GM23338 (cell line): ENCODE results near the gene CYP11A1. TPM values are rescaled to one million over a fixed set of nuclear protein-coding genes. Genes with fewer than 3 reads are reported as not detected.

Source experiments
- ATAC-seq: fragments of 200-7000 bp; cut with Tn5 transposase; 3 replicates; pipeline ENCODE4 v1.9.1; 2020
- DNase-seq: peaks from one replicate; pipeline ENCODE4 v3.0.0-alpha.2; 2015; ENCODE audit warnings: low spot score
- H2AFZ ChIP-seq: fragments of 200-600 bp; sonication (generic); 2 replicates; pipeline ENCODE4 v1.8.0; 2016; ENCODE audit warnings: antibody characterized with exemption, mild to moderate bottlenecking, moderate library complexity
- H3F3A ChIP-seq: fragments of 200-600 bp; sonication (generic); replicated peaks from 2 replicates; pipeline ENCODE4 v1.8.0; 2017; ENCODE audit warnings: antibody characterized with exemption, mixed run types, low read depth
- H3K27ac ChIP-seq: fragments of 200-600 bp; sonication (generic); 2 replicates; pipeline ENCODE4 v1.6.1; 2016; ENCODE audit warnings: low read depth
- H3K27me3 ChIP-seq: fragments of 200-600 bp; sonication (generic); 2 replicates; pipeline ENCODE4 v1.8.0; 2016; ENCODE audit warnings: mild to moderate bottlenecking, mixed run types, moderate library complexity; ENCODE audit not compliant: insufficient read depth
- H3K36me3 ChIP-seq: fragments of 200-600 bp; sonication (generic); 2 replicates; pipeline ENCODE4 v1.8.0; 2016; ENCODE audit warnings: mild to moderate bottlenecking; ENCODE audit not compliant: insufficient read depth
- H3K4me1 ChIP-seq: fragments of 200-600 bp; sonication (generic); 2 replicates; pipeline ENCODE4 v1.8.0; 2016; ENCODE audit warnings: mild to moderate bottlenecking, moderate library complexity; ENCODE audit not compliant: insufficient read depth
- H3K4me2 ChIP-seq: fragments of 200-600 bp; sonication (generic); 2 replicates; pipeline ENCODE4 v1.7.1; 2017; ENCODE audit warnings: mixed run types
- H3K4me3 ChIP-seq: fragments of 200-600 bp; sonication (generic); 2 replicates; pipeline ENCODE4 v1.6.1; 2016; ENCODE audit warnings: mixed run types
- H3K79me2 ChIP-seq: fragments of 200-600 bp; sonication (generic); replicated peaks from 2 replicates; pipeline ENCODE4 v1.8.0; 2017; ENCODE audit warnings: mild to moderate bottlenecking; ENCODE audit not compliant: insufficient read depth
- H3K9me2 ChIP-seq: fragments of 200-600 bp; sonication (generic); 2 replicates; pipeline ENCODE4 v1.8.0; 2017; ENCODE audit not compliant: insufficient read depth
- H4K20me1 ChIP-seq: fragments of 200-600 bp; sonication (generic); replicated peaks from 2 replicates; pipeline ENCODE4 v1.8.0; 2017; ENCODE audit warnings: mild to moderate bottlenecking; ENCODE audit not compliant: insufficient read depth
- H3K27ac Mint-ChIP-seq: 2 replicates; pipeline ENCODE4 v1.8.0; 2020; ENCODE audit warnings: inconsistent platforms, mild to moderate bottlenecking, moderate library complexity, mixed read lengths
- H3K27me3 Mint-ChIP-seq: 3 replicates; pipeline ENCODE4 v1.8.0; 2022; ENCODE audit warnings: low read depth, mild to moderate bottlenecking, moderate library complexity, mixed read lengths, inconsistent platforms; ENCODE audit not compliant: insufficient read depth, poor library complexity
- H3K36me3 Mint-ChIP-seq: 3 replicates; pipeline ENCODE4 v1.8.0; 2021; ENCODE audit warnings: low read depth, mild to moderate bottlenecking, inconsistent platforms, moderate library complexity, mixed read lengths
- H3K4me1 Mint-ChIP-seq: 3 replicates; pipeline ENCODE4 v1.8.0; 2020; ENCODE audit warnings: mild to moderate bottlenecking, inconsistent platforms, mixed read lengths
- H3K4me3 Mint-ChIP-seq: 3 replicates; pipeline ENCODE4 v1.8.0; 2021; ENCODE audit warnings: moderate library complexity, mild to moderate bottlenecking, inconsistent platforms, mixed read lengths
- H3K9me3 Mint-ChIP-seq: 3 replicates; pipeline ENCODE4 v1.8.0; 2020; ENCODE audit warnings: moderate library complexity, mild to moderate bottlenecking, inconsistent platforms, mixed read lengths
- EZH2 ChIP-seq: fragments of 200-600 bp; sonication (generic); IDR thresholded peaks from one replicate; pipeline ENCODE4 v1.8.0; 2017; ENCODE audit warnings: antibody characterized with exemption, mild to moderate bottlenecking, low read depth; ENCODE audit not compliant: unreplicated experiment
- EZH2phosphoT487 ChIP-seq: fragments of 200-600 bp; sonication (generic); IDR thresholded peaks from one replicate; pipeline ENCODE4 v1.8.1; 2018; ENCODE audit warnings: antibody characterized with exemption; ENCODE audit not compliant: unreplicated experiment
- JUNB ChIP-seq: IDR thresholded peaks from one replicate; pipeline ENCODE4 v1.6.1; 2016; ENCODE audit warnings: antibody characterized with exemption; ENCODE audit not compliant: unreplicated experiment
- NANOG ChIP-seq: IDR thresholded peaks from 2 replicates; pipeline ENCODE4 v1.6.1; 2016; ENCODE audit warnings: antibody characterized with exemption, borderline replicate concordance
- POLR2AphosphoS5 ChIP-seq: IDR thresholded peaks from 2 replicates; pipeline ENCODE4 v1.6.1; 2016; ENCODE audit warnings: antibody characterized with exemption, low read depth
- STAT1 ChIP-seq: IDR thresholded peaks from one replicate; pipeline ENCODE4 v1.6.1; 2016; ENCODE audit warnings: antibody characterized with exemption; ENCODE audit not compliant: unreplicated experiment
- ZNF114 ChIP-seq: fragments of 250-450 bp; sonication (Bioruptor Pico); IDR thresholded peaks from 2 replicates; pipeline ENCODE4 v1.5.0; 2020; ENCODE audit warnings: mild to moderate bottlenecking, moderate library complexity
- ZNF331 ChIP-seq: fragments of 250-450 bp; sonication (Bioruptor Pico); IDR thresholded peaks from 2 replicates; pipeline ENCODE4 v1.5.0; 2020; ENCODE audit warnings: low read depth, mild to moderate bottlenecking, moderate library complexity
- polyA plus RNA-seq: library from polyadenylated mRNA; unstranded; fragments of >200 nt; fragmentation: Nextera tagmentation; extraction: Ambion mirVana; gene quantifications from 2 replicates; pipeline ENCODE4 v1.2.1, GENCODE V29; 2016
- total RNA-seq: library from RNA; depleted of rRNA; stranded (reverse); fragments of >200 nt; shearing (Covaris generic); gene quantifications from 2 replicates; pipeline ENCODE4 v1.2.3, GENCODE V29; 2014
- TF ChIP-seq, protein P1 (sequence below): fragments of 250-450 bp; sonication (Bioruptor Pico); IDR thresholded peaks from 2 replicates; pipeline ENCODE4 v1.5.0; 2020; ENCODE audit warnings: mild to moderate bottlenecking, moderate library complexity
- TF ChIP-seq, protein P2 (sequence below): IDR thresholded peaks from 2 replicates; pipeline ENCODE4 v1.6.1; 2016; ENCODE audit warnings: antibody characterized with exemption
- TF ChIP-seq, protein P3 (sequence below), 2 experiments: fragments of 200-600 bp in 1 of 2; sonication (generic) in 1 of 2; conservative IDR thresholded peaks; 2 replicates each; pipeline versions ENCODE4 v1.5.1 to v1.6.1; 2016 to 2017; ENCODE audit warnings: antibody characterized with exemption in 2 of 2, low read depth in 2 of 2, mild to moderate bottlenecking in 2 of 2, moderate library complexity in 1 of 2

The CYP11A1 gene
- total and polyA plus RNA-seq, 2 experiments from 2014 or later, result 1.2 to 1.7 TPM

DNA sequence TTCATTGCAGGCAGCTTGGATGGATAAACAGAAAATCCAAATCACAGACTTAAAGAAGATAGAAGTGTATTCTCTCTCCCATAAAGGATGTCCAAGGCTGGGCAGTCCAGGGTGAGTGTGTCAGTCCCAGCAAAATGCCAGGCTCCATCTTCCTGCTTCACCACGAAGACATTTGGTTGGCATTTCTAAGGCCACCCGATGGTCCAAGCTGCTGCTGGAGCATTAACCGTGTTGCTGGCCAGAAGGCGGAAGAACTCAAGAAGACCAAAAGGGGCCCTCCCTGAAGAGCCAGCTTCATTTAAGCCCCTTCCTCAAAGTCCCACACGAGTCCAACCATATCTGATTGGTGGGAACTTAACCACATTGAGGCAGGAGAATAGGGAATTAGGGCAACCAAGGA lies 3.0 kb upstream of the CYP11A1 start (continued):
- TF ChIP-seq, protein P1, sequence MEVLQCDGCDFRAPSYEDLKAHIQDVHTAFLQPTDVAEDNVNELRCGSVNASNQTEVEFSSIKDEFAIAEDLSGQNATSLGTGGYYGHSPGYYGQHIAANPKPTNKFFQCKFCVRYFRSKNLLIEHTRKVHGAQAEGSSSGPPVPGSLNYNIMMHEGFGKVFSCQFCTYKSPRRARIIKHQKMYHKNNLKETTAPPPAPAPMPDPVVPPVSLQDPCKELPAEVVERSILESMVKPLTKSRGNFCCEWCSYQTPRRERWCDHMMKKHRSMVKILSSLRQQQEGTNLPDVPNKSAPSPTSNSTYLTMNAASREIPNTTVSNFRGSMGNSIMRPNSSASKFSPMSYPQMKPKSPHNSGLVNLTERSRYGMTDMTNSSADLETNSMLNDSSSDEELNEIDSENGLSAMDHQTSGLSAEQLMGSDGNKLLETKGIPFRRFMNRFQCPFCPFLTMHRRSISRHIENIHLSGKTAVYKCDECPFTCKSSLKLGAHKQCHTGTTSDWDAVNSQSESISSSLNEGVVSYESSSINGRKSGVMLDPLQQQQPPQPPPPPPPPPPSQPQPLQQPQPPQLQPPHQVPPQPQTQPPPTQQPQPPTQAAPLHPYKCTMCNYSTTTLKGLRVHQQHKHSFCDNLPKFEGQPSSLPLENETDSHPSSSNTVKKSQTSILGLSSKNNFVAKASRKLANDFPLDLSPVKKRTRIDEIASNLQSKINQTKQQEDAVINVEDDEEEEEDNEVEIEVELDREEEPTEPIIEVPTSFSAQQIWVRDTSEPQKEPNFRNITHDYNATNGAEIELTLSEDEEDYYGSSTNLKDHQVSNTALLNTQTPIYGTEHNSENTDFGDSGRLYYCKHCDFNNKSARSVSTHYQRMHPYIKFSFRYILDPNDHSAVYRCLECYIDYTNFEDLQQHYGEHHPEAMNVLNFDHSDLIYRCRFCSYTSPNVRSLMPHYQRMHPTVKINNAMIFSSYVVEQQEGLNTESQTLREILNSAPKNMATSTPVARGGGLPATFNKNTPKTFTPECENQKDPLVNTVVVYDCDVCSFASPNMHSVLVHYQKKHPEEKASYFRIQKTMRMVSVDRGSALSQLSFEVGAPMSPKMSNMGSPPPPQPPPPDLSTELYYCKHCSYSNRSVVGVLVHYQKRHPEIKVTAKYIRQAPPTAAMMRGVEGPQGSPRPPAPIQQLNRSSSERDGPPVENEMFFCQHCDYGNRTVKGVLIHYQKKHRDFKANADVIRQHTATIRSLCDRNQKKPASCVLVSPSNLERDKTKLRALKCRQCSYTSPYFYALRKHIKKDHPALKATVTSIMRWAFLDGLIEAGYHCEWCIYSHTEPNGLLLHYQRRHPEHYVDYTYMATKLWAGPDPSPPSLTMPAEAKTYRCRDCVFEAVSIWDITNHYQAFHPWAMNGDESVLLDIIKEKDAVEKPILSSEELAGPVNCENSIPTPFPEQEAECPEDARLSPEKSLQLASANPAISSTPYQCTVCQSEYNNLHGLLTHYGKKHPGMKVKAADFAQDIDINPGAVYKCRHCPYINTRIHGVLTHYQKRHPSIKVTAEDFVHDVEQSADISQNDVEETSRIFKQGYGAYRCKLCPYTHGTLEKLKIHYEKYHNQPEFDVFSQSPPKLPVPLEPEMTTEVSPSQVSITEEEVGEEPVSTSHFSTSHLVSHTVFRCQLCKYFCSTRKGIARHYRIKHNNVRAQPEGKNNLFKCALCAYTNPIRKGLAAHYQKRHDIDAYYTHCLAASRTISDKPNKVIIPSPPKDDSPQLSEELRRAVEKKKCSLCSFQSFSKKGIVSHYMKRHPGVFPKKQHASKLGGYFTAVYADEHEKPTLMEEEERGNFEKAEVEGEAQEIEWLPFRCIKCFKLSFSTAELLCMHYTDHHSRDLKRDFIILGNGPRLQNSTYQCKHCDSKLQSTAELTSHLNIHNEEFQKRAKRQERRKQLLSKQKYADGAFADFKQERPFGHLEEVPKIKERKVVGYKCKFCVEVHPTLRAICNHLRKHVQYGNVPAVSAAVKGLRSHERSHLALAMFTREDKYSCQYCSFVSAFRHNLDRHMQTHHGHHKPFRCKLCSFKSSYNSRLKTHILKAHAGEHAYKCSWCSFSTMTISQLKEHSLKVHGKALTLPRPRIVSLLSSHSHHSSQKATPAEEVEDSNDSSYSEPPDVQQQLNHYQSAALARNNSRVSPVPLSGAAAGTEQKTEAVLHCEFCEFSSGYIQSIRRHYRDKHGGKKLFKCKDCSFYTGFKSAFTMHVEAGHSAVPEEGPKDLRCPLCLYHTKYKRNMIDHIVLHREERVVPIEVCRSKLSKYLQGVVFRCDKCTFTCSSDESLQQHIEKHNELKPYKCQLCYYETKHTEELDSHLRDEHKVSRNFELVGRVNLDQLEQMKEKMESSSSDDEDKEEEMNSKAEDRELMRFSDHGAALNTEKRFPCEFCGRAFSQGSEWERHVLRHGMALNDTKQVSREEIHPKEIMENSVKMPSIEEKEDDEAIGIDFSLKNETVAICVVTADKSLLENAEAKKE (CRISPR knock-in tag), result no peak
- no peak for TF ChIP-seq NANOG
- TF ChIP-seq ZNF114 (CRISPR knock-in tag), result no peak
- no peak for TF ChIP-seq JUNB
- no peak for TF ChIP-seq EZH2
- TF ChIP-seq ZNF331 (CRISPR knock-in tag), result no peak
- TF ChIP-seq POLR2AphosphoS5, result no peak

DNA sequence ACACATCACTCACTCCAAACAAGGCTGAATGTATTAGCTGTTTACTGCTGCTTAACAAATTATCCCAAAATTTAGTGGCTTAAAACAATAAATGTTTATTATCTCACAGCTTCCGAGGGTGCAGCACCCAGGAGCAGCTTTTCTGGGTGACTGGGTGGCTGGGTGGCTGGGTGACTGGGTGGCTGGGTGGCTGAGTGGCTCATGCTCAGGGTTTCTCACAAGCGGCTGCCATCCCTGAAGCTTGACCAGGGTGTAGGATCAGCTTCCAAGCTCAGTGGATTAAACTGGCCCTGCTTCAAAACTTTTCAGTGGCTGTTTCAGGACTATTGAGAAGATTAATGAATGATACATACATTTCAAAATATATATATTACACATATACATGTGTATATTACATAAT lies 2.3 kb upstream of the CYP11A1 start:
- Histone ChIP-seq H3K79me2 (no peaks in the 10 kb centered on the region), H3K4me2 (no peak overlapping the region), H3K9me2 (no peaks in the 10 kb centered on the region), H3K27ac (no peak overlapping the region), H3K4me3 (no peak overlapping the region), H3K4me1 (peaks cover 22% of the 10 kb centered on the region), H4K20me1 (no peaks in the 10 kb centered on the region), H3F3A (peaks cover 5% of the 10 kb centered on the region; the same call in 1 of the 2 replicates), H3K36me3 (no peaks in the 10 kb centered on the region), H2AFZ (no peak overlapping the region), H3K27me3 (peaks cover 27% of the 10 kb centered on the region)
- H3K27me3 Mint-ChIP-seq, result peaks cover 26% of the 10 kb centered on the region
- ATAC-seq (no peak), DNase-seq (no peak)
- peaks cover 10% of the 10 kb centered on the region for H3K4me1 Mint-ChIP-seq
- no peak overlapping the region for H3K27ac Mint-ChIP-seq
- no peaks in the 10 kb centered on the region for H3K9me3 Mint-ChIP-seq
- no peak overlapping the region for H3K4me3 Mint-ChIP-seq
- H3K36me3 Mint-ChIP-seq, result no peaks in the 10 kb centered on the region
- TF ChIP-seq, protein P2, sequence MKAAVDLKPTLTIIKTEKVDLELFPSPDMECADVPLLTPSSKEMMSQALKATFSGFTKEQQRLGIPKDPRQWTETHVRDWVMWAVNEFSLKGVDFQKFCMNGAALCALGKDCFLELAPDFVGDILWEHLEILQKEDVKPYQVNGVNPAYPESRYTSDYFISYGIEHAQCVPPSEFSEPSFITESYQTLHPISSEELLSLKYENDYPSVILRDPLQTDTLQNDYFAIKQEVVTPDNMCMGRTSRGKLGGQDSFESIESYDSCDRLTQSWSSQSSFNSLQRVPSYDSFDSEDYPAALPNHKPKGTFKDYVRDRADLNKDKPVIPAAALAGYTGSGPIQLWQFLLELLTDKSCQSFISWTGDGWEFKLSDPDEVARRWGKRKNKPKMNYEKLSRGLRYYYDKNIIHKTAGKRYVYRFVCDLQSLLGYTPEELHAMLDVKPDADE, result no peak
- TF ChIP-seq EZH2phosphoT487, result no peak
- no peak for TF ChIP-seq ZNF114 (CRISPR knock-in tag)
- no peak for TF ChIP-seq STAT1
- TF ChIP-seq EZH2, result no peak
- TF ChIP-seq, protein P3, sequence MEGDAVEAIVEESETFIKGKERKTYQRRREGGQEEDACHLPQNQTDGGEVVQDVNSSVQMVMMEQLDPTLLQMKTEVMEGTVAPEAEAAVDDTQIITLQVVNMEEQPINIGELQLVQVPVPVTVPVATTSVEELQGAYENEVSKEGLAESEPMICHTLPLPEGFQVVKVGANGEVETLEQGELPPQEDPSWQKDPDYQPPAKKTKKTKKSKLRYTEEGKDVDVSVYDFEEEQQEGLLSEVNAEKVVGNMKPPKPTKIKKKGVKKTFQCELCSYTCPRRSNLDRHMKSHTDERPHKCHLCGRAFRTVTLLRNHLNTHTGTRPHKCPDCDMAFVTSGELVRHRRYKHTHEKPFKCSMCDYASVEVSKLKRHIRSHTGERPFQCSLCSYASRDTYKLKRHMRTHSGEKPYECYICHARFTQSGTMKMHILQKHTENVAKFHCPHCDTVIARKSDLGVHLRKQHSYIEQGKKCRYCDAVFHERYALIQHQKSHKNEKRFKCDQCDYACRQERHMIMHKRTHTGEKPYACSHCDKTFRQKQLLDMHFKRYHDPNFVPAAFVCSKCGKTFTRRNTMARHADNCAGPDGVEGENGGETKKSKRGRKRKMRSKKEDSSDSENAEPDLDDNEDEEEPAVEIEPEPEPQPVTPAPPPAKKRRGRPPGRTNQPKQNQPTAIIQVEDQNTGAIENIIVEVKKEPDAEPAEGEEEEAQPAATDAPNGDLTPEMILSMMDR (conservative IDR thresholded peaks at IDR 0.05; ENCODE audit: low read depth in 2 of 2), result no peak
